AG04449 (cell line): ENCODE measurements around the gene TEX35.
A peak's percentile ranks its signal among the peaks of the same experiment; 100 is the strongest.

Experiments
- CTCF ChIA-PET: fragments of 350-600 bp; formaldehyde crosslinking; extraction: SDS; loops from one replicate; lab custom pipeline; 2021; ENCODE audit warnings: antibody characterized with exemption; lab: Yijun Ruan, JAX
- POLR2A ChIA-PET: fragments of 400-600, 350-600 bp; formaldehyde crosslinking; extraction: SDS; loops from one replicate; lab custom pipeline; 2020; ENCODE audit warnings: antibody characterized with exemption, inconsistent platforms; lab: Yijun Ruan, JAX
- DNase-seq: peaks from one replicate; pipeline ENCODE4 v3.0.0-alpha.2; 2010; ENCODE audit warnings: low read depth, low spot score
- H3K4me3 ChIP-seq: 2 replicates; pipeline ENCODE4 v1.5.1; 2011; ENCODE audit warnings: low read depth, mild to moderate bottlenecking, control low read depth, low read length
- CTCF ChIP-seq: IDR thresholded peaks from one replicate; pipeline ENCODE4 v1.5.1; 2011; ENCODE audit warnings: mild to moderate bottlenecking, moderate library complexity, low read length, control low read depth, inconsistent platforms; ENCODE audit not compliant: insufficient read depth; ENCODE audit errors: missing control alignments

The TEX35 gene

GRCh38 chr1:178529364-178530036 is 16.6 kb downstream of the TEX35 start:
- POLR2A ChIA-PET = no interaction called here
- DNase-seq = no peak
- CTCF ChIA-PET = interaction anchor here (0.6 to 23.6 kb wide), 12 partner anchors 9 to 563 kb away, joined by 3 to 593 read pairs (median 4); partner anchors contain the start of gene TEX35
- no peak overlapping the region for H3K4me3 ChIP-seq
- TF ChIP-seq CTCF = no peak

DNA sequence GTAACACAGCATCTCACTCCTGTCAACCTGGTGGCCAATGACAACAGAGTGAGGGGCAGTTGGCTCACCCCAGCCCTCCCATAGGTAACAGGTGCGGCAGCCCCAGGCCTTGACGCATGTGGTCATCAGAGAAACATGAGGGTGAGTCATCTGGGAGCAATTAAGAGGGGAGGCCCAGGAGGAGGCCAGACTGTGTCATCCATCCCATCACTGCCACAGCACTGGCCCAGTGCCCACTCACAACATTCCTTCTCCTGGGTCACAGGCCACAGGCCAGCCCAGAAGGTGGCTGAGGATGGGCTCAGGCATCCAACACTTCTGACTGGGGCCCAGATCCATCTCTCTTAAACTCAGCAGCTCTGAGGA is 17.1 kb downstream of the TEX35 start:
- POLR2A ChIA-PET = no interaction called here

DNA sequence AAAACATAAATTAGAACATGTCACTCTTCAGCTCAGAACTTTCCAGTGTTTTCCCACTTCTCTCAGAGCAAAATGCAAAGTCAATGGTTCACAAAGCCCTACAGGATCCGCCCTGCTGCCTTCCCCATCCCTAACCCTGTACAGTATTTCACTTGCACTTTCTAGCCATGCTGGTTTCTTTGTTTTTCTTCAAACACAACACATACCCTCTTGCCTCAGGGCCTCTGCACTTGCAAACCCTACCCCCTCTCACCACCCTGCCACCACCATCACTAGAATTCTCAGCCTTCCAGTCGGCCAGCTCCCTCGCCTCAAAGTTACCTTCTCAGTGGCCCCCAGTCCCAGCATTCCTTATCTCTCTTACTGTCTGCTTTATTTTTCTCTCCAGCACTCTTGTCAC is 17.6 kb downstream of the TEX35 start:
- no peak for DNase-seq
- ChIA-PET CTCF (interaction anchor here (0.9 to 23.6 kb wide), 22 partner anchors 10 to 697 kb away, joined by 3 to 593 read pairs (median 4); partner anchors contain the start of gene TEX35), POLR2A (no interaction called here)
- no peak overlapping the region for H3K4me3 ChIP-seq
- no peak for TF ChIP-seq CTCF

More for the DNA sequence above, 17.1 kb downstream of the TEX35 start:
- TF ChIP-seq CTCF = no peak
- no peak for DNase-seq
- H3K4me3 ChIP-seq = no peak overlapping the region
- CTCF ChIA-PET = interaction anchor here (0.9 to 23.6 kb wide), 14 partner anchors 8 to 698 kb away, joined by 3 to 593 read pairs (median 4); partner anchors contain the start of gene TEX35

DNA sequence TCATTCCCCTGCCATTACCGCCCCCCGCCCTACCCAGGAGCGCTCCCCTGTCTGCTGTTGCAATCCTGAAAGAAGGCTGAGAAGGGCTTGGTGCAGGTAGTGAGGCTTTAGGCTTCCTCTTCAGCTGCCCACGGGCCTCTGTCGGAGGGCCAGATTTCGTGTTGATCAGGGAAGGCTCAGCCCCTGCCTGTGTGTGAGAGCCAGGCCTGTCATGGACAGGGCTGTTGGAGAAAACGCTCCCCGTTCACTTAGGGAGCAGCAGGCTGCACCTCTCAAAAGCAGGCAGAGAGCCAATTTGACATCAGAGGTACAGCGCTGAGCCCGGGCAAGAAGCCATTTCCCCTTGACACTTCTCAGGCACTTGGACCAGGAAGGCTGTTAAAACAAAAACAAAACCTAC is 19.0 kb downstream of the TEX35 start:
- DNase-seq = no peak
- ChIA-PET POLR2A (no interaction called here), CTCF (interaction anchor here (0.6 to 23.6 kb wide), 28 partner anchors 9 to 836 kb away, joined by 3 to 593 read pairs (median 4); no protein-coding TSS in a partner anchor)
- no peak overlapping the region for H3K4me3 ChIP-seq
- no peak for TF ChIP-seq CTCF

GRCh38 chr1:178532392-178532791 is 19.5 kb downstream of the TEX35 start:
- H3K4me3 ChIP-seq = no peak overlapping the region
- DNase-seq = no peak
- peak; percentile 91 for TF ChIP-seq CTCF
- CTCF ChIA-PET = interaction anchor here (0.6 to 23.6 kb wide), 28 partner anchors 9 to 836 kb away, joined by 3 to 593 read pairs (median 5); no protein-coding TSS in a partner anchor
- POLR2A ChIA-PET = interaction anchor here (0.5 kb wide), 1 partner anchor 470 kb away, joined by 3 read pairs; no protein-coding TSS in a partner anchor
